Activated T-cell treated with anti-CD3 and anti-CD28 coated beads, Interleukin-2, amount 50 U/mL, for 4 hours (primary cell): ENCODE results near the gene NNMT. TPM values are rescaled to one million over a fixed set of nuclear protein-coding genes. Genes with fewer than 3 reads are reported as not detected.

Experiments used
- ATAC-seq, 2 donors: fragments of 200-7000 bp; cut with Tn5 transposase; one replicate each; pipeline ENCODE4 v1.10.0; 2021
- DNase-seq: peaks from one replicate; pipeline ENCODE4 v3.0.0-alpha.2; 2020
- H3K27me3 Mint-ChIP-seq: one replicate; pipeline ENCODE4 v1.8.0; 2021; ENCODE audit warnings: low read depth, mixed read lengths
- H3K36me3 Mint-ChIP-seq: one replicate; pipeline ENCODE4 v1.8.0; 2022; ENCODE audit warnings: mixed read lengths; ENCODE audit not compliant: insufficient read depth
- H3K4me1 Mint-ChIP-seq: one replicate; pipeline ENCODE4 v1.8.0; 2021; ENCODE audit warnings: low read depth, mixed read lengths
- H3K4me3 Mint-ChIP-seq: one replicate; pipeline ENCODE4 v1.8.0; 2021; ENCODE audit warnings: mild to moderate bottlenecking, moderate library complexity, mixed read lengths
- H3K9me3 Mint-ChIP-seq: one replicate; pipeline ENCODE4 v1.8.0; 2021; ENCODE audit warnings: mixed read lengths
- total RNA-seq, 3 donors: library from RNA; stranded (reverse); gene quantifications; one replicate each; pipeline ENCODE4 v1.2.1, GENCODE V29; 2021

NNMT gene
- total RNA-seq, 3 donors from 2014 or later, result 0.23 to 0.61 TPM; not detected in 1

DNA sequence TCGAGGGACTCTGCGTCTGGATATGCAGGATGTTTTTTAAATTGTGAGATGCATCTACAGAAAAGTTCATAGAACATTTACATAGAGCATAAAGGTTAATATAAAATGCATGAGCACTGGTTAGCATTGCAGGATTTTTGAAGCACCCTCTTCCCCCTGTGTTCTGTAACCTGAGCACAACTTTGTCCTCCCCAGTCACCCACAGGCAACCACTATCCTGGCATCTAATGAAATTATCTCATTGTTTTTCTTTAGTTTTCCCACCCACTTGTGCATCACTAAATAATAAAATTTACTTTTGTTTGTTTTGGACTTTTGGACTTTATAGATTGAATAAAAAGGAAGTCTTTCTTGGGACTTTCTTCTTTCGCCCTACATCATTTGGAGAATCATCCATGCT lies 10.0 kb upstream of the NNMT start:
- ATAC-seq (no peak), DNase-seq (no peak)
- H3K4me1 Mint-ChIP-seq, result no peaks in the 10 kb centered on the region
- H3K36me3 Mint-ChIP-seq, result no peaks in the 10 kb centered on the region
- peaks cover 2% of the 10 kb centered on the region for H3K27me3 Mint-ChIP-seq
- H3K9me3 Mint-ChIP-seq, result no peaks in the 10 kb centered on the region
- H3K4me3 Mint-ChIP-seq, result no peak overlapping the region

DNA sequence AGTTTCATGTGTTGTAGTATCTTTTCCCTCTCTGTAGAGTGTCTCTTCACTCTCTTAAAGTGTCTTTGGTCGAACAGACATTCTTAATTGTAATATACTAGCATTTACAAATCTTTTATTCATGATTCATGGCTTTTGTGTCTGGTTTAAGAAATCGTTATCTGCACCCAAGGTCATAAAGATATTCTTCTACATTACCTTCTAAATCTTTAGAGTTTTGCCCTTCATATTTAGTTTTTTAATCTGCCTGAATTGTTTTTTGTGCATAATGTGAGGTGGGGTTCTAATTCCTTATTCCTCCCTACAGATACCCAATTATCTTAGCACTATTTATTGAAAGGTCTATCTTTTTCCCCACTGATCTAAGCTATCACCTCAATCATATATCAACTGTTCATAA lies 9.0 kb upstream of the NNMT start:
- no peaks in the 10 kb centered on the region for H3K36me3 Mint-ChIP-seq
- no peaks in the 10 kb centered on the region for H3K4me1 Mint-ChIP-seq
- peaks cover 6% of the 10 kb centered on the region for H3K27me3 Mint-ChIP-seq
- H3K4me3 Mint-ChIP-seq, result no peak overlapping the region
- ATAC-seq, result no peak
- no peaks in the 10 kb centered on the region for H3K9me3 Mint-ChIP-seq
- no peak for DNase-seq

DNA sequence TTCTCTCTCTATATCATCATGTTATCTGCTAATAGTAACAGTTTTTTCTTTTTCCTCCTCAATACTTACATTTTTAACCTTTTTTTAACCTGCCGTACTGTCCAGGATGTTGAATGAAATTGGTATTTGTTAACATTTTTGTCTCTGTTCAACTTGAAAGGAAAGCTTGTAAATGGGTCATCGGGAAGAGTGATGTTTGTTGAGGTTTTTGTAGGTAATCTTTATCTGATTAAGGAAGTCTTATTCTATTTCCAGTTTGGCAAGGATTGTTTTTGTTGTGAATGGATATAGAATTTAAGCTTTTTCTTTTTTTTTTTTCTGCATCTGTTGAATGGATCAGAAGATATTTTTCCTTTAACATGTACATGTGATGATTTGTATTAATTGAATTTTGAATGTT lies 8.1 kb upstream of the NNMT start:
- no peaks in the 10 kb centered on the region for H3K36me3 Mint-ChIP-seq
- no peak overlapping the region for H3K4me3 Mint-ChIP-seq
- H3K27me3 Mint-ChIP-seq, result peaks cover 6% of the 10 kb centered on the region
- H3K9me3 Mint-ChIP-seq, result no peaks in the 10 kb centered on the region
- no peaks in the 10 kb centered on the region for H3K4me1 Mint-ChIP-seq
- ATAC-seq (no peak), DNase-seq (no peak)

DNA sequence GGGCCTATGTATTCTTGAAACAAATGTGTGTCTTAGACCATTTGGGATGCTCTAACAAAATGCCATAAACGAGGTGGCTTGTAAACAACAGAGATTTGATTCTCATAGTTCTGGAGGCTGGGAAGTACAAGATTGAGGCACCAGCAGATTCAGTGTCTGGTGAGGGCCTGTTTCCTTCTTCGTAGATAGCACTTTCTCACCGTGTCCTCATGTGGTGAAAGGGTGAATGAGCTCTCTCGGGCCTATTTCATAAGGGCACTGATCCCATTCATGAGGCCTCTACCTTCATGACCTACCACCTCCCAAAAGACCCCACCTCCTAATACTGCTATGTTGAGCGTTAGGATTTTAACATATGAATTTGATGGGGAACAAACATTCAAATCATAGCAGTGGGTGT lies 6.4 kb upstream of the NNMT start:
- Mint-ChIP-seq H3K36me3 (no peaks in the 10 kb centered on the region), H3K9me3 (no peaks in the 10 kb centered on the region), H3K4me1 (no peaks in the 10 kb centered on the region), H3K27me3 (peaks cover 9% of the 10 kb centered on the region), H3K4me3 (no peak overlapping the region)
- no peak for ATAC-seq
- DNase-seq, result no peak

DNA sequence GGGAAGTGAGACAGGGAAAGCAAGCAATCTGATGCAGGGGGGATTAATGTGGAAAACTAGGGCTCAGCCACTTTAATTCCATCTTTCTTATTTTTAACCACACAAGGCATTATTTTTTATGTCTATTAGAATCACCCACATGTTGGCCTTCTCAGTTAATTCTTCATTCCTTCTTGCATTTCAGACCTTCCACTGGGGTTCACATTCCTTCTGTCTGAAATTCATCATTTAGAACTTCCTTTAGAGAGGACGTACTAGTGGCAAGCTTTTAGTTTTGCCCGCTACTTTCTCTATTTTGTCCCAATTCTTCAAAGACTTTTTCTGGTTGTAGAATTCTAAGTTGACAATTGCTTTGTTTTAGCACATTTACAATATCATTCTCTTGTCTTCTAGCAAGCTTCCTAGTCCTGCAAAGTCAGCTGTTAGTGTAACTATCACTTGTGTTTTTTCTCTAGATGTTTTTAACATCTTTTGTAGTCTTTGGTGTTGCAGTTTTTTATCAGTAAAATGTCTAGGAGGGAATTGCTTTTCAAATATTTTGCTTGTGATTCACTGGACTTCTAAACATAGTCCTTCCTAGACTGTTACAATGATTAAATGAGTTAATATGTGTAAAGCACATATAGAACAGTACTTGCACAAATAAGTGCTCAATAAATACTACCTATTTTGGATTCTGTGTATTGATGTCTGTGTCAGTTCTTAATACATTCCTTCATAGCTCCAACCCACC lies 5.5 kb upstream of the NNMT start:
- peaks cover 9% of the 10 kb centered on the region for H3K27me3 Mint-ChIP-seq
- no peaks in the 10 kb centered on the region for H3K9me3 Mint-ChIP-seq
- no peaks in the 10 kb centered on the region for H3K4me1 Mint-ChIP-seq
- no peak overlapping the region for H3K4me3 Mint-ChIP-seq
- ATAC-seq, result no peak
- no peaks in the 10 kb centered on the region for H3K36me3 Mint-ChIP-seq
- DNase-seq, result no peak

DNA sequence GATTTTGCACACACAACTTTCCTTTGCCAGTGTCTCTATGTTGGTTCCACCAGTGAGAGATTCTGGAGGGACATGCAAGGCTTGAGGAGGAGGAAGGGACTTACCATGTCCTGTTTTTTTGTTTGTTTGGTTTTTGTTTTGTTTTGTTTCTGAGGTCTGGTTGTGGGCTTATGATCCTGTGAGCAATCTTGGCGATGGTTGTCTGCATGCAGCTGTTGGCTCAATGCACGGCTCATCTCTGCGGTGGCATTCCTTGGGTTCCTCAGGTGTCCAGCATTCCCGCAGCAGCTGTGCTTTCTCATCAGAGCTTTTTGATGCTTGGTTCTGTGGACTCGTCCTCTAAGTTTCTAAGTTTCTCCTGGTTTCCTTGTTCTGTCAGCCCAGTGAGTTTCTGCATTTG lies 4.8 kb upstream of the NNMT start:
- DNase-seq, result no peak
- Mint-ChIP-seq H3K4me1 (no peaks in the 10 kb centered on the region), H3K36me3 (no peaks in the 10 kb centered on the region), H3K4me3 (no peak overlapping the region), H3K9me3 (no peaks in the 10 kb centered on the region), H3K27me3 (peaks cover 13% of the 10 kb centered on the region)
- no peak for ATAC-seq

DNA sequence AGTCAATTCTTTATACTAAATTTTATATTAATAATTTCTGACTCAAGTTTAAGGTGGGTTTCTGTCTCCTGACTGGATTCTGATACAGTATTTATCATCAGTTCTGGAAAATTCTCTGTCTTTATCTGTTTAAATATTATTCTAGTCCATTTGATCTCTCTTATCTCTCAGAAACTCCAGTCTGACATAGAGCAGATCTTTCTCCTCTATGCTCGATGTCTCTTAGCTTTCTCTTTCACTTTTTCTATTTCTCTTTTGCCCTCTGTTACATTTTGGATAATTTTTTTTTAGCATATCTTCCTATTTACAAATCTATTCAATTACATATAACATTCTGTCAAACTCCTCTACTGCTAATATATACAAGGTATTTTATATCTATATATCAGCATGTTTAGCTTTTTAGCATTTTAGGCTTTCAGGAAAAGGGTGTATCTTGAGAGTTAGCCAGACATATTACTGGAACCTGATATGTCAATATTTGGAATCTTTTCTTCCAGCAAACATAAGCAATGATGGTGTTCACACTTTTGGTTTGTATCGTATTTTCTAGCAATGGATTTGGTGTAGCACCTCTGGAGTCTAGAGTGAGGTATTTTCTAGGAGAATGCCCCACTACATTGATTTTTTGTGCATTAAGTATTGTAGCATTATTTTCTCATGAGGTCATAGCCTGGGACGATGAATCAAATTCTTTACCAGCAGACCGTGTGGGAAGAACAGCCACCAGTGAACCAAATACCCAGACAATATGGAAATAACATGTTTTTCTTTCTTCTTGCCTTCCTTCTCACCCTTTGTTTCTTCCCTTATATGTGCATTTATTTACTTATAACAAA lies 4.1 kb upstream of the NNMT start:
- Mint-ChIP-seq H3K9me3 (no peaks in the 10 kb centered on the region), H3K4me1 (no peaks in the 10 kb centered on the region), H3K36me3 (no peaks in the 10 kb centered on the region), H3K4me3 (no peak overlapping the region), H3K27me3 (peaks cover 13% of the 10 kb centered on the region)
- no peak for DNase-seq
- no peak for ATAC-seq

DNA sequence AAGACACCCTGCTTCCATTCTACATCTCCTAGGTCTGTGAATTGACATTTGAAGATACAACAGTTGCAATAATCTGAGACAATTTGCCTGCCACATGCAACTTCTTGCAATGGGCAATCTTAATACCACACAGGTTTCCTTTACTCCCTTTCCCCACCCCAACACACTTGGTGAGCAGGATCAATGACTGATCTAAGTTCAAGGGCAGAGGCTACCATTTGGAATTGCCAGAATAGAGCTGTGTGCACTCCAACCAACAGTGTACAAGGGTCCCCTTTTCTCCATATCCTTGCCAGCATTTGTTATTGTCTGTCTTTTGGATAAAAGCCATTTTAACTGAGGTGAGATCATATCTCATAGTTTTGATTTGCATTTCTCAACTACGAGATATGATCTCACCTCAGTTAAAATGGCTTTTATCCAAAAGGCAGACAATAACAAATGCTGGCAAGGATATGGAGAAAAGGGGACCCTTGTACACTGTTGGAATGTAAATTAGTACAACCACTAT lies 2.9 kb upstream of the NNMT start:
- no peak for ATAC-seq
- no peak overlapping the region for H3K4me3 Mint-ChIP-seq

DNA sequence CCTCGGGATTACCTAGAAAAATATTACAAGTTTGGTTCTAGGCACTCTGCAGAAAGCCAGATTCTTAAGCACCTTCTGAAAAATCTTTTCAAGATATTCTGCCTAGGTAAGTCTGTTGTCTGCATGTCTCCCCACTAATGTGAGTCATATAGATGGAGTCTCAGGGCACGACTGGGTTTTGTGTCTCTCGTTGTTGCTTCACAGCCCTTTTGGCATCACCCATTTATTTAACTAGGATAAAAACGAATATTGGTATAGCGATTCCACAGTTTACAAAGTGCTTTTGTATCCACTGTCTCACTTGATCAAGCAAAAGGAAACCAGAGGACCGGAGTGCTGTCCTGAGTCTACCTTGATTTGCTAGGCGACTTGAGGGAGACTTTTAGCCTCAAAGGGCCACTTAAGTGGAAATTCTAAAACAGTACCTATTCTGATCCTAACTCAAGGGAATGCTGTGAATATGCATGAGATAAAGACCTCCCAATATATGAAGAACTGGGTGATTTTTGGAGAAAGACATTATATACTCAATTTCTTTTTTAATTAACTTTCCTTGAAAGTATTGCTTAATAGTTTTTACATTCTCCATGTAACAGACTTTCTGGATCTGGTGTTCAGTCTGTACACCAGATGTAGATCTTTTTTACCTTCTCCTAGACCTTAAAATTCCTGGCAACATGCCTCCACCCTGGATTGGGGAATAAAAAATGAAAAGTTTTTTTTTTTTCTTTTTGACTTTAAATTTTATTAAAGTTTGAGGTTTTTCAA lies 590 bp downstream of the NNMT start:
- DNase-seq (no peak), ATAC-seq (no peak)
- Mint-ChIP-seq H3K9me3 (peaks cover 16% of the 10 kb centered on the region), H3K4me1 (no peaks in the 10 kb centered on the region), H3K36me3 (no peaks in the 10 kb centered on the region), H3K27me3 (peaks cover 16% of the 10 kb centered on the region), H3K4me3 (no peak overlapping the region)

More for the DNA sequence above, 2.9 kb upstream of the NNMT start:
- no peak for DNase-seq
- peaks cover 16% of the 10 kb centered on the region for H3K27me3 Mint-ChIP-seq
- H3K9me3 Mint-ChIP-seq, result no peaks in the 10 kb centered on the region
- no peaks in the 10 kb centered on the region for H3K4me1 Mint-ChIP-seq
- H3K36me3 Mint-ChIP-seq, result no peaks in the 10 kb centered on the region

DNA sequence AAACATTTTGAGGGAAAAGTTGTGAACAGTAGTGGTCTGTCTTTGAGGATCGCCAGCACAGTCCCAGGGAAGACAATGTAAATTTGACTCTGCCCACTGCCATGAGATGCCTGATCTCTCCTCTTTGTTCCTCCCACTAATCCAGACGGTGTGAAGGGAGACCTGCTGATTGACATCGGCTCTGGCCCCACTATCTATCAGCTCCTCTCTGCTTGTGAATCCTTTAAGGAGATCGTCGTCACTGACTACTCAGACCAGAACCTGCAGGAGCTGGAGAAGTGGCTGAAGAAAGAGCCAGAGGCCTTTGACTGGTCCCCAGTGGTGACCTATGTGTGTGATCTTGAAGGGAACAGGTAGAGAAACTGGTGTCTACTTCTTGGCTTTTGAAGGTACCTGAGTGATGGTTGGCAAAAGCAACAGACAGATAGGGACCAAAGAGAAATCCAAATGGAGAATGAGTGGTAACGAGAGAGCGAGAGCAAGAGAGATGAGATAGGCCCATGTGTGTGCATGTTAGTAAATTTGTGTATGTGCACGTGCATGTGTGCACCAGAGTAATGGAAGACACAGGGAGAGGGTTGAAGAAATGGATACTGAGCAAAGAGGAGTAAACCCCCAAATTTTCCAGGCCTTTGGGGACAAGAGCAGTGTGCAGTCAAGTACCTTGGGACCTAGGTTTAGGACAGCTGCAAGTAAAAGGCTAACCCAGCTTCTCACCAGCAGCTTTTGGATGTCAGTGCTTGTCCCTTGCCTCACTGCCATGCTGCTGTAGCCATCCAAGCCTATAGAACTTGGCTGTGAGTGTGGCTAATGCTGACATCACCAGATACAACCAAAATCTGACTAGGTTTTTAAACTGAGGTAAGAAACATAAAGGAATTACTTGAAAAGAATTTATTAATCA lies 1.9 kb downstream of the NNMT start:
- H3K4me3 Mint-ChIP-seq, result no peak overlapping the region
- no peaks in the 10 kb centered on the region for H3K4me1 Mint-ChIP-seq
- H3K9me3 Mint-ChIP-seq, result peaks cover 22% of the 10 kb centered on the region
- no peak for DNase-seq
- H3K36me3 Mint-ChIP-seq, result no peaks in the 10 kb centered on the region
- H3K27me3 Mint-ChIP-seq, result peaks cover 16% of the 10 kb centered on the region
- ATAC-seq, result no peak

DNA sequence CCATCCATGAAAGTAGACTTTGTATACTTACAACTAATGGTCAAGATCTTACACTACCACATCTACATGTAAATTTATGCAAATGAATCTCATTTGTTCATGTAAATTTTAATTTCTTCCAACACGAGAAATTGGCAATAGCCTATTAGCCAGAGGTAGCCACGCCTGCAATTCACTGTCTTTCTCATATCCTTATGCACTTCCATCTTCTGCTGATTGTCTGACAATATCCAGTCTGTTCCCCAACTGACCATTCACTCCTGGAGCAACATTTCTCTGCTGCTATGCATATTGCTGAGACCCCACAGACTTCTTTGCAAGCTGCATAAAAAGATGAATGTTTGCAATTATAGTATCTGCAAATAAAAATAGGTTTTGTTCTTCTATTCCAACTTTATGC lies 2.5 kb downstream of the NNMT start:
- no peaks in the 10 kb centered on the region for H3K4me1 Mint-ChIP-seq

DNA sequence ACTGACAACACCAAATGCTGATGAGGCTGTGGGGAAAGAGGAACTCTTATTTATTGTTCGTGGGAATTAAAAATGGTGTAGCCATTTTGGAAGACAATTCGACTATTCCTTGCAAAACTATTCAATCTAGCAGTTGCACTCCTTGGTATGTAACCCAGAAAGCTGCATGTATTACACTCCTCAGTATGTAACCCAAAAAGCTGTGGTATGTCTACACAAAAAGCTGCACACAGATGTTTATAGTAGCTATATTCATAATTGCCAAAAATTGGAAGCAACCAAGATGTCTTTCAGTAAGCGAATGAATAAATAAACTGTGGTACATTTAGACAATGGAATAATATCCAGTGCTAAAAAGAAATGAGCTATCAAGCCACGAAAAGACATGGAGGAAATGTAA lies 4.9 kb downstream of the NNMT start:
- H3K4me1 Mint-ChIP-seq, result no peaks in the 10 kb centered on the region
- no peak for DNase-seq
- peaks cover 12% of the 10 kb centered on the region for H3K27me3 Mint-ChIP-seq
- H3K9me3 Mint-ChIP-seq, result peaks cover 22% of the 10 kb centered on the region
- no peaks in the 10 kb centered on the region for H3K36me3 Mint-ChIP-seq
- H3K4me3 Mint-ChIP-seq, result no peak overlapping the region
- no peak for ATAC-seq

More for the DNA sequence above, 2.5 kb downstream of the NNMT start:
- H3K4me3 Mint-ChIP-seq, result no peak overlapping the region
- H3K27me3 Mint-ChIP-seq, result peaks cover 15% of the 10 kb centered on the region
- ATAC-seq (no peak), DNase-seq (no peak)
- no peaks in the 10 kb centered on the region for H3K36me3 Mint-ChIP-seq
- H3K9me3 Mint-ChIP-seq, result peaks cover 22% of the 10 kb centered on the region

DNA sequence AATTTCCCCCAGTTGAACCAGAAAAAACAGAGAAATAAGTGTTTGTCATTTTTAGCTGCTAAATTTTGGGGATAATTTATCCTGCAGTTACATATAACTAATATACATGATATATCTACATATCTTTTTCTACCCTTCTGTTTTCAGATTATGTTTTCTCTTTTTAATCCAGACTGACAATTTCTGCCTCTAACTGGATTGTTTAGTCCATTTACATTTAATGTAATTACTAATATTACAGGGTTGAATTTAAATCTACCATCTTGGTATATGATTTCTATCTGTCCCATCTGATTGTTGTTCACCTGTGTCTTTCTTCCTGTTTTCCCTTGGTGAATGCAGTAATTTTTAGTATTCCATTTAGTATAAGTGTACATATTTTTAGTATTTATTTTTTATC lies 5.7 kb downstream of the NNMT start:
- H3K4me1 Mint-ChIP-seq, result no peaks in the 10 kb centered on the region
- H3K27me3 Mint-ChIP-seq, result peaks cover 12% of the 10 kb centered on the region
- ATAC-seq (no peak), DNase-seq (no peak)
- no peak overlapping the region for H3K4me3 Mint-ChIP-seq
- H3K36me3 Mint-ChIP-seq, result no peaks in the 10 kb centered on the region
- H3K9me3 Mint-ChIP-seq, result peaks cover 22% of the 10 kb centered on the region
